Loucy (cell line): ENCODE data around the gene ZDHHC14.

Source experiments
- H2AFZ ChIP-seq: fragments of 200-600 bp; sonication (generic); 2 replicates; pipeline ENCODE4 v1.6.0; 2016; ENCODE audit warnings: antibody characterized with exemption, mild to moderate bottlenecking, low read length, moderate library complexity
- H3F3A ChIP-seq: fragments of 200-600 bp; 2 replicates; pipeline ENCODE4 v1.6.0; 2016; ENCODE audit warnings: antibody characterized with exemption, low read depth, mild to moderate bottlenecking
- H3K27me3 ChIP-seq: fragments of 200-600 bp; sonication (generic); 2 replicates; pipeline ENCODE4 v1.6.1; 2014; ENCODE audit warnings: low read length, mild to moderate bottlenecking; ENCODE audit not compliant: insufficient read depth, poor library complexity, severe bottlenecking
- H3K36me3 ChIP-seq: fragments of 200-600 bp; sonication (generic); 2 replicates; pipeline ENCODE4 v1.6.1; 2016; ENCODE audit warnings: low read length; ENCODE audit not compliant: insufficient read depth
- H3K4me1 ChIP-seq: fragments of 200-600 bp; sonication (generic); 2 replicates; pipeline ENCODE4 v1.5.1; 2014; ENCODE audit warnings: low read length, mild to moderate bottlenecking; ENCODE audit not compliant: insufficient read depth, poor library complexity, severe bottlenecking
- H3K4me2 ChIP-seq: fragments of 200-600 bp; sonication (generic); 2 replicates; pipeline ENCODE4 v1.6.0; 2014; ENCODE audit warnings: antibody characterized with exemption, low read length, low read depth, mild to moderate bottlenecking; ENCODE audit not compliant: poor library complexity, severe bottlenecking
- H3K4me3 ChIP-seq: fragments of 200-600 bp; sonication (generic); 2 replicates; pipeline ENCODE4 v1.5.1; 2014; ENCODE audit warnings: low read length, mild to moderate bottlenecking, mixed read lengths; ENCODE audit not compliant: poor library complexity, severe bottlenecking
- H3K79me2 ChIP-seq: fragments of 200-600 bp; sonication (generic); 2 replicates; pipeline ENCODE4 v1.6.1; 2014; ENCODE audit warnings: low read length; ENCODE audit not compliant: insufficient read depth
- H3K9ac ChIP-seq: fragments of 200-600 bp; sonication (generic); 2 replicates; pipeline ENCODE4 v1.6.0; 2014; ENCODE audit warnings: mild to moderate bottlenecking, low read depth, low read length, moderate library complexity; ENCODE audit not compliant: poor library complexity, severe bottlenecking
- H3K9me2 ChIP-seq: fragments of 200-600 bp; sonication (generic); replicated peaks from 2 replicates; pipeline ENCODE4 v1.6.1; 2016; ENCODE audit warnings: low read depth, low read length, mixed read lengths
- H3K9me3 ChIP-seq: fragments of 200-600 bp; sonication (generic); 2 replicates; pipeline ENCODE4 v1.6.1; 2014; ENCODE audit warnings: mild to moderate bottlenecking, antibody characterized with exemption, low read length, low read depth; ENCODE audit not compliant: insufficient read depth
- H4K20me1 ChIP-seq: fragments of 200-600 bp; sonication (generic); 2 replicates; pipeline ENCODE4 v1.6.0; 2014; ENCODE audit warnings: antibody characterized with exemption, low read length, mild to moderate bottlenecking; ENCODE audit not compliant: insufficient read depth, poor library complexity, severe bottlenecking
- EZH2phosphoT487 ChIP-seq: fragments of 200-600 bp; IDR thresholded peaks from 2 replicates; pipeline ENCODE4 v1.6.1; 2018; ENCODE audit warnings: antibody characterized with exemption, mild to moderate bottlenecking, moderate library complexity, borderline replicate concordance
- TF ChIP-seq, protein P1 (sequence below): fragments of 200-600 bp; sonication (generic); conservative IDR thresholded peaks from 2 replicates; pipeline ENCODE4 v1.5.1; 2014; ENCODE audit warnings: mild to moderate bottlenecking, antibody characterized with exemption, low read length

Gene ZDHHC14

DNA sequence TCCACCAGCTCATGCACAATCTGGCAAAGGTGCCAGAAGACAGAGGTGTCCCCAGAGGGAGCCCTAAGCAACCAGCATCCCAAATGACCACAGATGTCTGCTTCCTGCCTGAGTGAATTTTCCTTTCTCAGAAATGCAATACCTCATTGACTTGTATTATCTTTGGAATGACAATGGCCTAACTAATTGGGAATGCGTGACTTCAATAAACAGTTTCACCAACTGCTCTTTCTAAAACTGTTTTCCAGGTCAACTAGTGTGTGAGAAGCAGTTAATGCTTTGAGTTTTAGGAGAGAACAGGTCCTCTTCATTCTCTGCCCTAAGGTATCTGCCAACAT lies 333.1 kb downstream of the ZDHHC14 start:
- H3F3A ChIP-seq, result no peaks in the 10 kb centered on the region
- TF ChIP-seq, protein P1, sequence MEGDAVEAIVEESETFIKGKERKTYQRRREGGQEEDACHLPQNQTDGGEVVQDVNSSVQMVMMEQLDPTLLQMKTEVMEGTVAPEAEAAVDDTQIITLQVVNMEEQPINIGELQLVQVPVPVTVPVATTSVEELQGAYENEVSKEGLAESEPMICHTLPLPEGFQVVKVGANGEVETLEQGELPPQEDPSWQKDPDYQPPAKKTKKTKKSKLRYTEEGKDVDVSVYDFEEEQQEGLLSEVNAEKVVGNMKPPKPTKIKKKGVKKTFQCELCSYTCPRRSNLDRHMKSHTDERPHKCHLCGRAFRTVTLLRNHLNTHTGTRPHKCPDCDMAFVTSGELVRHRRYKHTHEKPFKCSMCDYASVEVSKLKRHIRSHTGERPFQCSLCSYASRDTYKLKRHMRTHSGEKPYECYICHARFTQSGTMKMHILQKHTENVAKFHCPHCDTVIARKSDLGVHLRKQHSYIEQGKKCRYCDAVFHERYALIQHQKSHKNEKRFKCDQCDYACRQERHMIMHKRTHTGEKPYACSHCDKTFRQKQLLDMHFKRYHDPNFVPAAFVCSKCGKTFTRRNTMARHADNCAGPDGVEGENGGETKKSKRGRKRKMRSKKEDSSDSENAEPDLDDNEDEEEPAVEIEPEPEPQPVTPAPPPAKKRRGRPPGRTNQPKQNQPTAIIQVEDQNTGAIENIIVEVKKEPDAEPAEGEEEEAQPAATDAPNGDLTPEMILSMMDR, result no peak
- no peaks in the 10 kb centered on the region for H3K9me2 ChIP-seq
- no peaks in the 10 kb centered on the region for H3K36me3 ChIP-seq
- no peaks in the 10 kb centered on the region for H4K20me1 ChIP-seq
- no peaks in the 10 kb centered on the region for H3K4me1 ChIP-seq
- no peaks in the 10 kb centered on the region for H3K9me3 ChIP-seq
- no peaks in the 10 kb centered on the region for H3K79me2 ChIP-seq
- H3K9ac ChIP-seq, result no peak overlapping the region
- H3K4me3 ChIP-seq, result no peak overlapping the region
- no peaks in the 10 kb centered on the region for H3K27me3 ChIP-seq
- no peak overlapping the region for H2AFZ ChIP-seq
- H3K4me2 ChIP-seq, result no peak overlapping the region

GRCh38 chr6:157715728-157716164 lies 334.8 kb downstream of the ZDHHC14 start:
- H3K9me3 ChIP-seq, result no peaks in the 10 kb centered on the region
- H3F3A ChIP-seq, result no peaks in the 10 kb centered on the region
- no peak overlapping the region for H2AFZ ChIP-seq
- TF ChIP-seq EZH2phosphoT487, result no peak
- TF ChIP-seq, protein P1, result no peak
- H3K4me1 ChIP-seq, result no peaks in the 10 kb centered on the region
- H3K4me2 ChIP-seq, result no peak overlapping the region
- no peaks in the 10 kb centered on the region for H4K20me1 ChIP-seq
- no peaks in the 10 kb centered on the region for H3K27me3 ChIP-seq
- H3K79me2 ChIP-seq, result no peaks in the 10 kb centered on the region
- no peak overlapping the region for H3K9ac ChIP-seq
- H3K4me3 ChIP-seq, result no peak overlapping the region
- H3K9me2 ChIP-seq, result no peaks in the 10 kb centered on the region
- no peaks in the 10 kb centered on the region for H3K36me3 ChIP-seq

- no peaks in the 10 kb centered on the region for H3K9me3 ChIP-seq
- H3K9me2 ChIP-seq, result no peaks in the 10 kb centered on the region
- TF ChIP-seq EZH2phosphoT487, result no peak
- TF ChIP-seq, protein P1, result no peak
- no peaks in the 10 kb centered on the region for H3K79me2 ChIP-seq
- no peak overlapping the region for H3K9ac ChIP-seq
- no peaks in the 10 kb centered on the region for H3F3A ChIP-seq
- no peaks in the 10 kb centered on the region for H3K27me3 ChIP-seq
- H4K20me1 ChIP-seq, result no peaks in the 10 kb centered on the region
- H3K4me3 ChIP-seq, result no peak overlapping the region
- no peaks in the 10 kb centered on the region for H3K4me1 ChIP-seq
- no peak overlapping the region for H3K4me2 ChIP-seq
- no peaks in the 10 kb centered on the region for H3K36me3 ChIP-seq
- no peak overlapping the region for H2AFZ ChIP-seq
These were observed 335.4 kb downstream of the ZDHHC14 start for GRCh38 chr6:157716251-157716995.
